GM10266 (cell line): ENCODE measurements around the gene S100PBP.

Experiments used
- DNase-seq: peaks from one replicate; pipeline ENCODE4 v3.0.0; 2012; ENCODE audit errors: extremely low spot score
- CTCF ChIP-seq: IDR thresholded peaks from 2 replicates; pipeline ENCODE4 v1.5.1; 2012; ENCODE audit warnings: mild to moderate bottlenecking, low read depth; ENCODE audit not compliant: control insufficient read depth, insufficient read depth; ENCODE audit errors: missing control alignments

Gene S100PBP

GRCh38 chr1:32881871-32882850 lies 64.7 kb downstream of the S100PBP start:
- TF ChIP-seq CTCF, result no peak

GRCh38 chr1:32883338-32884031 lies 66.0 kb downstream of the S100PBP start:
- TF ChIP-seq CTCF, result no peak
- no peak for DNase-seq

More at GRCh38 chr1:32881871-32882850, 64.7 kb downstream of the S100PBP start:
- no peak for DNase-seq

- DNase-seq, result no peak
- TF ChIP-seq CTCF, result no peak
Measured at GRCh38 chr1:32884032-32884372, 66.5 kb downstream of the S100PBP start.

- no peak for TF ChIP-seq CTCF
- no peak for DNase-seq
Measured at GRCh38 chr1:32884726-32885125, 67.3 kb downstream of the S100PBP start.

GRCh38 chr1:32885676-32886003 lies 68.2 kb downstream of the S100PBP start:
- TF ChIP-seq CTCF, result no peak
- DNase-seq, result no peak

- TF ChIP-seq CTCF, result peak; percentile 59
- peak; percentile 78 for DNase-seq
Measured at GRCh38 chr1:32886004-32886827, 68.8 kb downstream of the S100PBP start, which contains the start of gene HPCA. Gene HPCA (plus strand): TSS chr1:32886491. CDS start chr1:32888899, 2,408 bp downstream.
